Neuronal stem cell (in vitro differentiated cells): ENCODE data around the gene KIRREL2.

Experiments used
- DNase-seq: peaks from one replicate; pipeline ENCODE4 v3.0.0-alpha.2; 2013; ENCODE audit warnings: low spot score
- H2AFZ ChIP-seq: one replicate; pipeline ENCODE4 v1.6.1; 2013; ENCODE audit warnings: mild to moderate bottlenecking, low read length, inconsistent platforms
- H2AK5ac ChIP-seq: 2 replicates; pipeline ENCODE4 v1.6.1; 2013; ENCODE audit warnings: low read depth, mild to moderate bottlenecking, inconsistent platforms, low read length, moderate library complexity, mixed read lengths
- H2BK120ac ChIP-seq: 2 replicates; pipeline ENCODE4 v1.6.1; 2013; ENCODE audit warnings: low read depth, mild to moderate bottlenecking, inconsistent platforms, low read length, moderate library complexity, mixed read lengths
- H2BK12ac ChIP-seq: one replicate; pipeline ENCODE4 v1.6.1; 2013; ENCODE audit warnings: low read length, inconsistent platforms
- H2BK15ac ChIP-seq: 2 replicates; pipeline ENCODE4 v1.6.1; 2013; ENCODE audit warnings: mild to moderate bottlenecking, low read length, inconsistent platforms, mixed read lengths
- H2BK5ac ChIP-seq: one replicate; pipeline ENCODE4 v1.6.1; 2013; ENCODE audit warnings: inconsistent platforms, mild to moderate bottlenecking, low read length, moderate library complexity
- H3K14ac ChIP-seq: one replicate; pipeline ENCODE4 v1.6.1; 2013; ENCODE audit warnings: low read length, inconsistent platforms
- H3K18ac ChIP-seq: 2 replicates; pipeline ENCODE4 v1.6.1; 2013; ENCODE audit warnings: low read length, inconsistent platforms
- H3K23ac ChIP-seq: 2 replicates; pipeline ENCODE4 v1.6.1; 2013; ENCODE audit warnings: low read depth, mild to moderate bottlenecking, mixed read lengths, low read length, inconsistent platforms; ENCODE audit not compliant: poor library complexity
- H3K27ac ChIP-seq: replicated peaks from 3 replicates; pipeline ENCODE4 v1.5.1; 2013; ENCODE audit warnings: low read length, inconsistent platforms
- H3K27me3 ChIP-seq, 3 experiments: 2 replicates each; pipeline ENCODE4 v1.6.1; 2013; ENCODE audit warnings: low read length in 3 of 3, mild to moderate bottlenecking in 2 of 3, inconsistent platforms in 1 of 3, low read depth in 1 of 3, mixed read lengths in 1 of 3, moderate library complexity in 1 of 3; ENCODE audit not compliant: control insufficient read depth in 3 of 3, insufficient read depth in 3 of 3
- H3K36me3 ChIP-seq, 2 donors: replicated peaks in 1 of 2; 2 replicates each; pipeline ENCODE4 v1.6.1; 2013; ENCODE audit warnings: low read length in 2 of 2; ENCODE audit not compliant: control insufficient read depth in 2 of 2, insufficient read depth in 2 of 2
- H3K4ac ChIP-seq: 2 replicates; pipeline ENCODE4 v1.6.1; 2013; ENCODE audit warnings: inconsistent platforms, mild to moderate bottlenecking, low read length, moderate library complexity
- H3K4me1 ChIP-seq, 2 donors: 1 replicate in 1 of 2; 2 replicates in 1 of 2; pipeline ENCODE4 v1.6.1; 2013; ENCODE audit warnings: low read length in 2 of 2, low read depth in 1 of 2; ENCODE audit not compliant: control insufficient read depth in 2 of 2, insufficient read depth in 1 of 2
- H3K4me2 ChIP-seq: one replicate; pipeline ENCODE4 v1.6.1; 2013; ENCODE audit warnings: mild to moderate bottlenecking, low read length, inconsistent platforms; ENCODE audit not compliant: insufficient read depth, poor library complexity, severe bottlenecking
- H3K4me3 ChIP-seq, 2 donors: 2 replicates each; pipeline ENCODE4 v1.5.1; 2013; ENCODE audit warnings: low read length in 2 of 2, mild to moderate bottlenecking in 2 of 2, inconsistent platforms in 1 of 2, moderate library complexity in 1 of 2
- H3K79me1 ChIP-seq: one replicate; pipeline ENCODE4 v1.6.1; 2013; ENCODE audit warnings: low read depth, mild to moderate bottlenecking, inconsistent platforms, low read length, moderate library complexity
- H3K9ac ChIP-seq: one replicate; pipeline ENCODE4 v1.6.1; 2013; ENCODE audit warnings: mild to moderate bottlenecking, low read depth, low read length, inconsistent platforms; ENCODE audit not compliant: poor library complexity
- H3K9me3 ChIP-seq, 2 donors: replicated peaks in 1 of 2; 2 replicates each; pipeline versions ENCODE3 to v1.6.1; 2013; ENCODE audit warnings: low read length in 2 of 2, mild to moderate bottlenecking in 2 of 2, inconsistent platforms in 1 of 2, low read depth in 1 of 2, mixed read lengths in 1 of 2, moderate library complexity in 1 of 2; ENCODE audit not compliant: control insufficient read depth in 2 of 2, insufficient read depth in 1 of 2
- H4K8ac ChIP-seq: one replicate; pipeline ENCODE4 v1.6.1; 2013; ENCODE audit warnings: low read depth, mild to moderate bottlenecking, inconsistent platforms, low read length, moderate library complexity
- H4K91ac ChIP-seq: one replicate; pipeline ENCODE4 v1.6.1; 2013; ENCODE audit warnings: low read length, low read depth, mild to moderate bottlenecking, inconsistent platforms; ENCODE audit not compliant: poor library complexity
- WGBS, 2 donors: extraction: QIAGEN DNeasy Blood & Tissue Kit; methylation state at CpG; one replicate each; pipeline ENCODE4 v1.1.7; 2013; ENCODE audit warnings: missing lambda C conversion rate in 2 of 2, mixed read lengths in 1 of 2; ENCODE audit not compliant: insufficient read length in 2 of 2, insufficient replicate concordance in 1 of 2; ENCODE audit errors: extremely low coverage in 2 of 2; 5-methylcytosine and 5-hydroxymethylcytosine counted together

KIRREL2 gene

DNA sequence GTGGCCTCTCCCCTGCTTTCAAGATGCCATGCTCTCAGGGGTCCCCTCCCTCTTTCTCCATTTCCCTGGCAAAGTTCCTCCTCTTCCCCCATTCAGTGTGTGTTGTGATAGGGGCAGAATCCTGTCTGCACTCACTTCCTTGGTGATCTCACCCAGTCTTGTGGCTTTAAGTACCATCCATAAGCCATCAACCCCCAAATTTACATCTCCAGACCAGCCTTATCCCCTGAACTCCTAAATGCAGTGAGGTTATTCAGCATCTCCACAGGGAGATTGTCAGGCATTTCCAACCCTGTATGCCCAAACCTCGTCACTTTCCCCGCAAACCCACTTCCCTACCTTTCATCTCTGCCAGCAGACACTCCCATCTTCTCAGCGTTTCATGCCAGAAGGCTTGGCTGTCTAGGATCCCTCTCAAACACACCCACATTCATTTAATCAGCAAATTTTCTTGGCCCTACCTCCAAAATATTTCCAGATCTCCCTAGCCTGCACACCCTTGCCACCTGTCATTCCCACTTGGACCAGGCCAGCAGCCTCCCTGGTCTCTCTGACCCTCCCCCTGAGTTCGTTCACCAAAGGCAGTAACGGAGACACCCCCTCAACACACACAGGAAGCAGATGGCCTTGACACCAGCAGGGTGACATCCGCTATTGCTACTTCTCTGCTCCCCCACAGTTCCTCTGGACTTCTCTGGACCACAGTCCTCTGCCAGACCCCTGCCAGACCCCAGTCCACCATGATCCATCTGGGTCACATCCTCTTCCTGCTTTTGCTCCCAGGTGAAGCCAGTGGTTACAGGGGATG, 45.3 kb downstream of the KIRREL2 start, which contains the start of gene HCST:
HCST (plus strand) TSS at position 676 of the 808 bp plus-strand sequence; CDS start at position 741, 65 bp downstream.
- DNase-seq = no peak
- Histone ChIP-seq H2AFZ (peak within 1 kb of the TSS; percentile 81), H3K9ac (peak within 1 kb of the TSS; percentile 30), H2BK5ac (no peak within 1 kb of the TSS), H3K4me2 (peak within 1 kb of the TSS; percentile 61), H2BK12ac (no peak within 1 kb of the TSS), H3K9me3 (no peaks in the 10 kb centered on the region), H3K79me1 (peaks cover 7% of the 10 kb centered on the region), H3K4me1 (peaks cover 6 to 14% of the 10 kb centered on the region in 2 donors), H3K23ac (peak within 1 kb of the TSS; percentile 87), H3K14ac (no peak within 1 kb of the TSS), H2BK120ac (peak within 1 kb of the TSS; percentile 84), H3K4me3 (peak within 1 kb of the TSS in 1 of 2 donors; percentile 71), H3K27me3 (peaks cover 0 to 42% (median 12%) of the 10 kb centered on the region in 3 experiments), H2BK15ac (peak within 1 kb of the TSS; percentile 81), H3K36me3 (peaks cover 3 to 7% of the 10 kb centered on the region in 2 donors), H3K4ac (no peak within 1 kb of the TSS), H2AK5ac (peak within 1 kb of the TSS; percentile 84), H3K18ac (peak within 1 kb of the TSS; percentile 89), H4K91ac (peak within 1 kb of the TSS; percentile 69), H3K27ac (no peak within 1 kb of the TSS), H4K8ac (no peak within 1 kb of the TSS)
- WGBS, 2 donors = no CpG with 5 or more reads among the region's 6 CpGs

DNA sequence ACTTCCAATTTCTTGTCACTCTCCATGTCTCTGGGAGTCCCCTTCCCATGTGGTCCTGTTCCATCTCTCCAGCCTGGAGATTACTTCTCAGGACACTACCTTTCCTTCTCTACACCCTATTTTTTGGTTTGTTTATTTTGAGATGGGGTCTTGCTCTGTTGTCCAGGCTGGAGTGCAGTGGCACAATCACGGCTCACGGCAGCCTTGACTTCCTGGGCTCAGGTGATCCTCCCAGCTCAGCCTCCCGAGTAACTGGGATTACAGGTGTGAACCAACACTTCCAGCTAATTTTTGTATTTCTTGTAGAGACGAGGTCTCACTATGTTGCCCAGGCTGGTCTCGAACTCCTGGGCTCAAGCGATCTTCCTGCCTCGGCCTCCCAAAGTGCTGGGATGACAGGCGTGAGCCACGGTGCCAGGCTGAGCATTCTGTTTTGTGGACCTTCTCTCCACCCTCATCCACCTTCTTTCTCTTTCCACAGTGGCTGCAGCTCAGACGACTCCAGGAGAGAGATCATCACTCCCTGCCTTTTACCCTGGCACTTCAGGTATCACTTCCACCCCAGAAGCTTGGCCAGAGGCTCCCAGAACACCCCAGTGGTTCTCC, 46.3 kb downstream of the KIRREL2 start:
- Histone ChIP-seq H4K91ac (peak overlapping the region; percentile 69), H2BK12ac (no peak overlapping the region), H3K27ac (no peak overlapping the region), H3K4me3 (no peak overlapping the region), H3K79me1 (peaks cover 4% of the 10 kb centered on the region), H3K9ac (peak overlapping the region; percentile 3), H2BK5ac (no peak overlapping the region), H3K4ac (no peak overlapping the region), H2AK5ac (no peak overlapping the region), H3K4me2 (peak overlapping the region; percentile 61), H3K23ac (no peak overlapping the region), H2BK15ac (peak overlapping the region; percentile 81), H3K27me3 (peaks cover 0 to 43% (median 12%) of the 10 kb centered on the region in 3 experiments), H4K8ac (no peak overlapping the region), H3K18ac (peak overlapping the region; percentile 89), H3K14ac (no peak overlapping the region), H3K4me1 (peaks cover 13 to 18% of the 10 kb centered on the region in 2 donors), H2AFZ (peak overlapping the region; percentile 81), H3K36me3 (no peaks in the 10 kb centered on the region), H3K9me3 (no peaks in the 10 kb centered on the region), H2BK120ac (peak overlapping the region; percentile 84)
- WGBS, 2 donors = no CpG with 5 or more reads among the region's 10 CpGs
- DNase-seq = no peak

DNA sequence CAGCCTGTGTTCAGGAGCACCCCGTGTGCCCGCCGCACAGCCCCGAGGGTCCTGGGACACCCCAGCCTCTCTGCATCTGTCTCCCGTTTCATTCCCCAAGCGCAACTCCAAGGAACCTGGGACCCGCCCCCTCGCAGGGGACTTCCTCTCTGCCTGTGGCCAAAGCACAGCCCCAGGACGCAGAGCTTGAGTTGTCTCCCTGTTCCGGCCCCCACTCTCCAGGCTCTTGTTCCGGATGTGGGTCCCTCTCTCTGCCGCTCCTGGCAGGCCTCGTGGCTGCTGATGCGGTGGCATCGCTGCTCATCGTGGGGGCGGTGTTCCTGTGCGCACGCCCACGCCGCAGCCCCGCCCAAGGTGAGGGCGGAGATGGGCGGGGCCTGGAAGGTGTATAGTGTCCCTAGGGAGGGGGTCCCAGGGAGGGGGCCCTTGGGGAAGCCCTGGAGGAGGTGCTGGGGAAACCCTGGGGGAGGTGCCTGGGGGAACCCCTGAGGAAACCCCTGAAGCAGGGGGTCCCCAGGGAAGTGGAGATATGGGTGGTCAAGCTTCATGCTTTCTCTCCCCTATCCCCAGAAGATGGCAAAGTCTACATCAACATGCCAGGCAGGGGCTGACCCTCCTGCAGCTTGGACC, 47.0 kb downstream of the KIRREL2 start:
- Histone ChIP-seq H2BK12ac (peak overlapping the region; percentile 52), H4K91ac (no peak overlapping the region), H2AFZ (peak overlapping the region; percentile 81), H3K27ac (no peak overlapping the region), H3K14ac (peak overlapping the region; percentile 32), H3K36me3 (no peaks in the 10 kb centered on the region), H3K23ac (peak overlapping the region; percentile 50), H2BK120ac (peak overlapping the region; percentile 84), H2AK5ac (peak overlapping the region; percentile 33), H3K9ac (peak overlapping the region; percentile 75), H3K4me1 (peaks cover 16% of the 10 kb centered on the region in 2 donors), H3K4me2 (peak overlapping the region; percentile 61), H3K9me3 (no peaks in the 10 kb centered on the region), H3K27me3 (peaks cover 0 to 43% (median 11%) of the 10 kb centered on the region in 3 experiments), H2BK5ac (no peak overlapping the region), H3K4me3 (peak overlapping the region in 1 of 2 donors; percentile 71), H3K18ac (peak overlapping the region; percentile 89), H3K4ac (no peak overlapping the region), H4K8ac (no peak overlapping the region), H3K79me1 (peaks cover 4% of the 10 kb centered on the region), H2BK15ac (peak overlapping the region; percentile 77)
- DNase-seq = no peak
- WGBS, 2 donors = no CpG with 5 or more reads among the region's 24 CpGs
